GM12878 (cell line): ENCODE results near the gene PTPRM. TPM values are rescaled to one million over a fixed set of nuclear protein-coding genes. Genes with fewer than 3 reads are reported as not detected.

ENCODE experiments used
- JUNB ChIP-seq: IDR thresholded peaks from 2 replicates; pipeline ENCODE4 v1.6.1; 2016; ENCODE audit warnings: antibody characterized with exemption, mild to moderate bottlenecking
- SKIL ChIP-seq: fragments of 450-650 bp; IDR thresholded peaks from 2 replicates; pipeline ENCODE4 v1.6.1; 2017; ENCODE audit warnings: mild to moderate bottlenecking, low read depth, inconsistent platforms; ENCODE audit not compliant: poor library complexity, severe bottlenecking
- TARDBP ChIP-seq: IDR thresholded peaks from 2 replicates; pipeline ENCODE4 v1.6.1; 2016; ENCODE audit warnings: borderline replicate concordance
- ZBTB4 ChIP-seq: fragments of 450-650 bp; formaldehyde crosslinking; IDR thresholded peaks from 2 replicates; pipeline ENCODE4 v1.4.0; 2022; ENCODE audit warnings: mild to moderate bottlenecking, moderate library complexity
- polyA plus RNA-seq, 11 experiments: library from polyadenylated mRNA; depleted of rRNA in 4 of 11; unstranded in 6 of 11; stranded (reverse) in 5 of 11; fragments of >200 nt; fragmentation: Nextera tagmentation in 4 of 11; fragmentation: Illumina TruSeq in 1 of 11; extraction: Ambion mirVana in 4 of 11; extraction: Trizol in 1 of 11; gene quantifications; 1 replicate in 1 of 11; 2 replicates in 10 of 11; pipeline versions ENCODE4 v1.2.1 to v1.2.3, GENCODE V29; 2011 to 2016; ENCODE audit warnings: inconsistent platforms in 2 of 11, missing spikeins in 2 of 11, low read depth in 1 of 11
- total RNA-seq, 4 experiments: library from RNA; depleted of rRNA in 3 of 4; stranded (reverse); fragments of >200 nt in 3 of 4; fragmentation: Illumina TruSeq in 1 of 4; extraction: Trizol in 1 of 4; gene quantifications; 2 replicates each; pipeline versions ENCODE4 v1.2.1 to v1.2.3, GENCODE V29; 2013 to 2021
- TF ChIP-seq, protein P1 (sequence below): fragments of 450-650 bp; IDR thresholded peaks from 2 replicates; pipeline ENCODE4 v1.6.1; 2017; ENCODE audit warnings: mild to moderate bottlenecking, moderate library complexity

The PTPRM gene
- total and polyA plus RNA-seq, 10 of the 15 experiments (the other 5 are each of a cell fraction or from before 2014, with no cell fraction given), result 0.07 to 22.6 (median 0.60) TPM

GRCh38 chr18:8264861-8265411, 697.8 kb downstream of the PTPRM start (continued):
- TF ChIP-seq ZBTB4 (no peak), TARDBP (no peak), JUNB (no peak), SKIL (no peak)
- TF ChIP-seq, protein P1, sequence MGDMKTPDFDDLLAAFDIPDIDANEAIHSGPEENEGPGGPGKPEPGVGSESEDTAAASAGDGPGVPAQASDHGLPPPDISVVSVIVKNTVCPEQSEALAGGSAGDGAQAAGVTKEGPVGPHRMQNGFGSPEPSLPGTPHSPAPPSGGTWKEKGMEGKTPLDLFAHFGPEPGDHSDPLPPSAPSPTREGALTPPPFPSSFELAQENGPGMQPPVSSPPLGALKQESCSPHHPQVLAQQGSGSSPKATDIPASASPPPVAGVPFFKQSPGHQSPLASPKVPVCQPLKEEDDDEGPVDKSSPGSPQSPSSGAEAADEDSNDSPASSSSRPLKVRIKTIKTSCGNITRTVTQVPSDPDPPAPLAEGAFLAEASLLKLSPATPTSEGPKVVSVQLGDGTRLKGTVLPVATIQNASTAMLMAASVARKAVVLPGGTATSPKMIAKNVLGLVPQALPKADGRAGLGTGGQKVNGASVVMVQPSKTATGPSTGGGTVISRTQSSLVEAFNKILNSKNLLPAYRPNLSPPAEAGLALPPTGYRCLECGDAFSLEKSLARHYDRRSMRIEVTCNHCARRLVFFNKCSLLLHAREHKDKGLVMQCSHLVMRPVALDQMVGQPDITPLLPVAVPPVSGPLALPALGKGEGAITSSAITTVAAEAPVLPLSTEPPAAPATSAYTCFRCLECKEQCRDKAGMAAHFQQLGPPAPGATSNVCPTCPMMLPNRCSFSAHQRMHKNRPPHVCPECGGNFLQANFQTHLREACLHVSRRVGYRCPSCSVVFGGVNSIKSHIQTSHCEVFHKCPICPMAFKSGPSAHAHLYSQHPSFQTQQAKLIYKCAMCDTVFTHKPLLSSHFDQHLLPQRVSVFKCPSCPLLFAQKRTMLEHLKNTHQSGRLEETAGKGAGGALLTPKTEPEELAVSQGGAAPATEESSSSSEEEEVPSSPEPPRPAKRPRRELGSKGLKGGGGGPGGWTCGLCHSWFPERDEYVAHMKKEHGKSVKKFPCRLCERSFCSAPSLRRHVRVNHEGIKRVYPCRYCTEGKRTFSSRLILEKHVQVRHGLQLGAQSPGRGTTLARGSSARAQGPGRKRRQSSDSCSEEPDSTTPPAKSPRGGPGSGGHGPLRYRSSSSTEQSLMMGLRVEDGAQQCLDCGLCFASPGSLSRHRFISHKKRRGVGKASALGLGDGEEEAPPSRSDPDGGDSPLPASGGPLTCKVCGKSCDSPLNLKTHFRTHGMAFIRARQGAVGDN, result no peak
